ENCODE results near the gene IRAK3. TPM values are rescaled to one million over a fixed set of nuclear protein-coding genes. Genes with fewer than 3 reads are reported as not detected.

Gene IRAK3
- total and polyA plus RNA-seq, 2 donors (not counting 3 experiments of a cell fraction or from before 2014, with no cell fraction given): 2.3 to 8.5 TPM

DNA sequence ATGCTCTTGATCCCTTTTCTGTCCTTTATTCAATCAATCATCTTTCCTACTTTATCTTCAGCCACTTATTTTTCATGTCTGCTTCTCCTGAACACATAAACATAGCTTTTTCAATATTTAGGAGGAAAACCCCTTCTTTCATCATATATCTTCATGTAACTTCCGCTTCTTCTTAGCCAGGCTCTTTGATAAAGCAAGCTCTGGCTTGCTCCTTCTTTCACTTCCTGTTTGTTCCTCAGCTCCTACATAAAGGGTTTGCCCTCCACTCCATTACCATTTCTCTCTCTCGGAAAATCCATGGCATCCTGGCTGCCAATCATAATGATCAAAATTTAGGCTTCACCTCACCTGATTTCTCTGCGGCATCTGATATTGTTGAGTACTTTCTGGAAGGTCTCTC is 79.5 kb downstream of the IRAK3 start:
- POLR2A ChIA-PET: no interaction called here
- H3K27me3 ChIP-seq (ENCODE audit: control insufficient read depth in 2 of 2, insufficient read depth in 2 of 2, low read length in 2 of 2): peaks cover 0 to 7% of the 10 kb centered on the region in 2 experiments
- no peak overlapping the region for H3K4me2 ChIP-seq (ENCODE audit: insufficient read depth, low read length)
- no peaks in the 10 kb centered on the region for H3K79me2 ChIP-seq (ENCODE audit: control insufficient read depth, insufficient read depth, low read length)
- no peaks in the 10 kb centered on the region for H4K20me1 ChIP-seq (replicated peaks; ENCODE audit: control insufficient read depth, extremely low read depth, insufficient read depth, low read length)
- TF ChIP-seq FOS (IDR thresholded peaks at IDR 0.05; ENCODE audit: borderline replicate concordance, insufficient read depth, low read length): no peak
- TF ChIP-seq, protein P1, sequence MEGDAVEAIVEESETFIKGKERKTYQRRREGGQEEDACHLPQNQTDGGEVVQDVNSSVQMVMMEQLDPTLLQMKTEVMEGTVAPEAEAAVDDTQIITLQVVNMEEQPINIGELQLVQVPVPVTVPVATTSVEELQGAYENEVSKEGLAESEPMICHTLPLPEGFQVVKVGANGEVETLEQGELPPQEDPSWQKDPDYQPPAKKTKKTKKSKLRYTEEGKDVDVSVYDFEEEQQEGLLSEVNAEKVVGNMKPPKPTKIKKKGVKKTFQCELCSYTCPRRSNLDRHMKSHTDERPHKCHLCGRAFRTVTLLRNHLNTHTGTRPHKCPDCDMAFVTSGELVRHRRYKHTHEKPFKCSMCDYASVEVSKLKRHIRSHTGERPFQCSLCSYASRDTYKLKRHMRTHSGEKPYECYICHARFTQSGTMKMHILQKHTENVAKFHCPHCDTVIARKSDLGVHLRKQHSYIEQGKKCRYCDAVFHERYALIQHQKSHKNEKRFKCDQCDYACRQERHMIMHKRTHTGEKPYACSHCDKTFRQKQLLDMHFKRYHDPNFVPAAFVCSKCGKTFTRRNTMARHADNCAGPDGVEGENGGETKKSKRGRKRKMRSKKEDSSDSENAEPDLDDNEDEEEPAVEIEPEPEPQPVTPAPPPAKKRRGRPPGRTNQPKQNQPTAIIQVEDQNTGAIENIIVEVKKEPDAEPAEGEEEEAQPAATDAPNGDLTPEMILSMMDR (IDR thresholded peaks at IDR 0.05; ENCODE audit: extremely low read depth in 1 of 2, insufficient read depth in 1 of 2, low read depth in 1 of 2, low read length in 2 of 2): no peak
- no peak for TF ChIP-seq MYC (IDR thresholded peaks at IDR 0.05; ENCODE audit: low read depth, low read length)
- no peak for TF ChIP-seq POLR2AphosphoS5 (IDR thresholded peaks at IDR 0.05; ENCODE audit: insufficient read depth, low read depth, low read length)
- TF ChIP-seq, protein P2, sequence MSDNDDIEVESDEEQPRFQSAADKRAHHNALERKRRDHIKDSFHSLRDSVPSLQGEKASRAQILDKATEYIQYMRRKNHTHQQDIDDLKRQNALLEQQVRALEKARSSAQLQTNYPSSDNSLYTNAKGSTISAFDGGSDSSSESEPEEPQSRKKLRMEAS (IDR thresholded peaks at IDR 0.05; ENCODE audit: insufficient read depth, insufficient read length): no peak
- no peak for TF ChIP-seq POLR2A (IDR thresholded peaks at IDR 0.05; ENCODE audit: low read depth, low read length)
- no peak for TF ChIP-seq JUN (IDR thresholded peaks at IDR 0.05; ENCODE audit: borderline replicate concordance, insufficient read depth, insufficient read length, low read depth)
- no peak for TF ChIP-seq GATA2 (IDR thresholded peaks at IDR 0.05; ENCODE audit: insufficient read depth, insufficient read length, low read depth, low read length)
- TF ChIP-seq EZH2 (IDR thresholded peaks at IDR 0.05; ENCODE audit: borderline replicate concordance, low read depth, low read length, severe bottlenecking): no peak
- CTCF ChIA-PET: interaction anchor here (1.8 to 3.8 kb wide), 3 partner anchors 123 to 426 kb away, joined by 9 to 47 read pairs (median 38); no protein-coding TSS in a partner anchor
- H3K27ac ChIP-seq (ENCODE audit: insufficient read depth, low read depth, low read length): no peak overlapping the region
- H3K4me3 ChIP-seq (replicated peaks in 1 of 3; ENCODE audit: insufficient read depth in 1 of 3, low read depth in 1 of 3, low read length in 3 of 3): no peak overlapping the region
- no peak overlapping the region for H2AFZ ChIP-seq (ENCODE audit: low read depth, low read length)
- no peak overlapping the region for H3K9ac ChIP-seq (replicated peaks; ENCODE audit: extremely low read depth, insufficient read depth, low read length)
- no peak for FAIRE-seq
- H3K9me1 ChIP-seq (replicated peaks; ENCODE audit: control insufficient read depth, extremely low read depth, insufficient read depth, low read length): no peaks in the 10 kb centered on the region
- dilution Hi-C loops (cut with MboI; ENCODE audit: extremely low pct_ligation_motif_present, low sequenced_read_pairs): no loop called here
- BruUV-seq (replicated peaks): no TSS peak
- H3K9me3 ChIP-seq (replicated peaks; ENCODE audit: control insufficient read depth, insufficient read depth, low read length): no peaks in the 10 kb centered on the region
- H3K36me3 ChIP-seq (ENCODE audit: control insufficient read depth in 2 of 2, extremely low read depth in 1 of 2, insufficient read depth in 2 of 2, low read length in 2 of 2): no peaks in the 10 kb centered on the region
- no peaks in the 10 kb centered on the region for H3K4me1 ChIP-seq (ENCODE audit: control insufficient read depth, extremely low read depth, insufficient read depth, low read length)
- intact Hi-C loops (cut with micrococcal nuclease): no loop called here
- DNase-seq (ENCODE audit: low read depth, low spot score): no peak

All from endothelial cell of umbilical vein (primary cell).